GM18526 (cell line): ENCODE results near the gene DCAF17.

Experiments used
- POLR2A ChIP-seq: IDR thresholded peaks from 3 replicates; pipeline ENCODE4 v1.6.1; 2011; ENCODE audit not compliant: insufficient read length; ENCODE audit errors: extremely low read depth

The DCAF17 gene

DNA sequence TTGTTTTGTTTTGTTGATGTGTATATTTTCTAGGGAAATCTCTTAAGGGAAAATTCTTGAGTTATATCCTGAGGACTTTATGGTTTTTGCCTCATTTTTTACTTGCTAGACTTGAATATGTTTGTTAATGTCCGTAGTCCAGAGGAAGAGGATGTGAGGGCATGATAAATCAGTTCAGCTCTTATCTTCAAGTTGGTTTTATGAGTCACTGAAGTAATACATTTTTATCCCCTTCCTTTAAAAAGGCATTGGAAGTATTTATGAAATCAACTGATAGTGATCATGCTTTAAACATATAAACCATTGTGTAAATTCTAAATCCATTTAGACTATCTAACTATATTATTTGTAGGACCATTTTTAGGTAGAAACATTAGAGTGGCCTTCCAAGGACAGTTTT is 44.3 kb downstream of the DCAF17 start:
- TF ChIP-seq POLR2A: no peak

DNA sequence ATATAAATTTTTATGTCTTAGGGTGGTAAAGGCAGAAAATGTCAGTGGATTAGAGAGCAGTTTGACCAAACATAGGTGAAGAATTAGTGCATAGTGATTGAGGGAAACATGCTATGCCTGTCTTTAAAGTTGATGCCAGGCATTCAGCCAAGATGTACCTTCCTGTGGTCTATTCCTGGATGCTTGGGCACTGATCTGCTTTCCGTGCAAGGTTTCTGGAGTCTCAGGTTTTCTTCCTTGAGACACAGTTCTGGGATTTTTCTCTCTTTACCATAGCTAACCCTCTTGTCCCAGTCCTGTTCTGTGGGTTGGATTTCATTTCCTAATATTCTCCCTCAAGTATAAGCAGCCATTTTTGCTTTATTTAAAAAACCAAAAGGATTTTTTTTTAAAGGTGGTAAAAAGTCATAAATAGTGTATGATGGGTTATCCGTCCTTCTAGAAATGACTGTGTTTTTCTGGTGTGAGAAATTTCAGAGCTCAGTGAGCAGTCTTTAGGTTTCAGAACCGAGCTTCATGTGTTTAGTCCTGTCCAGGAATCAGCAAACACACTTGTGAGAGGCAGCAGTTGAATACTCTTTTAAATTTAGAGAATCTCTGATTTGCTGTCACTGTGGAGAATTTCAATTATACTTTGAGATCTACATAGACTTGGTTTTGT is 45.3 kb downstream of the DCAF17 start:
- TF ChIP-seq POLR2A: no peak

DNA sequence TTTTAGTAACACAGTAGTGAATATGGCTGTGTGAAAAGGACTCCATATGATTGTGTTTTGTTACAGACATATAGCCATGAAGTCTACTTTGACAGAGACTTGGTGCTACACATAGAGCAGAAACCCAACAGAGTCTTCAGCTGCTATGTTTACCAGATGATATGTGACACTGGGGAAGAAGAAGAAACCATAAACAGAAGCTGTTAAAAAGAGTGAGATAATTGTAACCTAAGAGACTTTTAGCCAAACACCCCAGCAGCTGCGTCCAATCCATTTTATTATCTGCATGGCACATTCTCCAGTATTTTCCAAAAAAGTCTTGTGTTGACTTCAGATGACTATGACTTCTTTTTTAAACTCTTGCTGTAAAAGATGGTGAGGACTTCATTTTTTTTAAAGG is 46.9 kb downstream of the DCAF17 start:
- no peak for TF ChIP-seq POLR2A

DNA sequence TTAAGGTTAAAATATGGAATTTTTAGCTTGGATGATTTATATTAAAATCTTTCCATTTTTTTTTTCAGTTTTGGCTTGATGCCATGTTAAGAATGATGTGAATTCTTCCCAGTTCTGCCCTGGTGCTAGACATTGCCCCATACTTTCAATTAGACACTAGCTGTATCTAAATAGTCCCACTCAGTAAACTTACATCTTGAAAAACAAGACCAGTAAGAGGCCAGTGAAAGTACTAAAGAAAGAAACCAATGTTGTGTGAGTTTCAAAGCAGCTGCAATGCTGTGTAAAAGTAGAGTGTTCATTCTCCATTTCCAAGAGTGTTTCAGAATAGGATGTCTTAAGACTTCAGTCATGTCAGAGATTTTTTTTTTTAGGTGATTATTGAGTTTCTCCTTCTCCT is 48.3 kb downstream of the DCAF17 start:
- no peak for TF ChIP-seq POLR2A

DNA sequence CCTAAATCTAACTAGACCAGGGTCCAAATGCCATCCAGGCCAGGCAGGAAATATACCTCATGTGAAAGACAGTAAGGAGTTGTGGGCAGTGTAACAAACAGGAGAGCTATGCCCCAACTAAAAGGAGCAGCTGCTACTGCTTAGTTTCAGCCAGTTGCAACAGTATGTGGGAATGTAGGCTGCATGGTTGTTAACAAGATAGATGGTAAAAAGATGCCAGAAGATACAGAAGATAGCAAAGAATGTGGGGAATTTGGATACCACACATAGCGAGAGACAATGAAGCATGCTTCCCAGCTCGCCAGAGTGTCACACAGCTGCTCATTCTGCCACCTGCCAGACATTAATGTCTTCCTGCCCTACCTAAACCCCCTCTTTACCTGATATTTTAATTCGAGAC is 48.9 kb downstream of the DCAF17 start:
- TF ChIP-seq POLR2A: no peak

DNA sequence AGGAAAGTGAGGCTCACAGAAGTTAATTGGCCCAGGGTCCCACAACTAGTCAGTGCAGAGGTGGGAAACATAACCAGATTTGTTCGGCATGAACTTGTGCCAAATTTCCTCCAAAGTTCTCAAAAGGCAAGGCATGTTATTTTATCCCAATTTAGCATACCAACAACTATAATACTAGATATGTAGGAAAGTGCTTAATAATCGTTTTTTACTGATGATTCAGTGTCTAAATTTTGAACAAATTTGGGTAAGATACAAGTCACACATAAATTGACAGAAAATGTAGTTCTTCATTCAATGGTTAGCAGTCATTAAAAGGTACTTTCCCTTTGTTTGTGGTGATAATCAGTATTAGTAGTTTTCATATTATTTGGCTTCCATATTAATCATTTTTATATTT is 49.8 kb downstream of the DCAF17 start:
- no peak for TF ChIP-seq POLR2A

DNA sequence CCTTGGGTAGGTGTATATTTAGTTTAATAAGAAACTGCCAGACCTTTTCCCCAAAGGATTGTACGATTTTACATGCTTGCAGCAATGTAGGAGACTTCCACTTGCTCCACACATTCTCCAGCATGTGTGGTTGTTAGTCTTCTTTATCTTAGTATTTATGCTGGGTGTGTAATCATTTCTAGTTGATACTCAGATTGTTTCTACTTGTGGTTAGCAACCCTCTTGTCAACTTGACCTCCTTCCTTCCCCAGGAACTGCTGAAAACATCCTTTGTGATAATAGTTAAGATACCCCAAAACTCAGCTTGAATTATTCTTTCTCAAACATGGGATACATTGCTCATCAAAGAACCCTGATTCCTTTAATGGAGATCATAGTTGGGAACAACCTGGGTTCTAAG is 51.1 kb downstream of the DCAF17 start:
- no peak for TF ChIP-seq POLR2A

DNA sequence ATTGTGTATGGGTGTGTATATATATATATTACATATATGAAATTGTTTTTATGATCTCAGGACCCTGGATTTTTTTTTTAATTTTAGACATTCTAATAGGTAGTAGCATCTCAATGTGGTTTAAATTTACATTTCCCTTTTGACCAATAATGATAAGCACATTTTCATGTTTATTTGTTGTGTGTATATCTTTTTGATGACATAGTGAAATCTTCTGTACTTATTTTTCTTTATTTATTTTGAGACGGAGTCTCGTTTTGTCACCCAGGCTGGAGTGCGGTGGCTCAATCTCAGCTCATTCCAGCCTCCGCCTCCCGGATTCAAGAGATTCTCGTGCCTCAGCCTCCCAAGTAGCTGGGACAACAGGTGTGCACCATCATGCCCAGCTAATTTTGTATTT is 53.2 kb downstream of the DCAF17 start:
- no peak for TF ChIP-seq POLR2A

DNA sequence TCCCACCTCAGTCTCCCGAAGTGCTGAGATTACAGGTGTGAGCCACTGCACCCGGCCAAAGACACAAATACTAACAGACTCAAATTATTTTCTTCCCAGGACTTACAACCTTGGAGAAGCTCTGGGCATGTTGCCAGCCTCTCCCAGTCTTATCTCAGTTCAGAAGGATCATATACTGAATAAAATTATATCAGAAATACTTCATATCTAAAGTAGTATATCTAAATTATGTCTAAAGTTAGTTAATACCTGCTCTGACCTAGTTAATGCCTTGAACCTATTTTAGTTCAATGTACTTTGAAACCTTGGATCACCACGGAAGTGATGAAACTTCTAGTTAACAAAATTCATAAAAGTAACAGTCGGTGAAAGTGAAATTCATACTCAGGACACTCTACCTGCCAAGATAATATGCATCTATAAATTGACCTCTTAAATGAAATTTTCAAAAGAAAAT is 53.8 kb downstream of the DCAF17 start:
- TF ChIP-seq POLR2A: no peak

DNA sequence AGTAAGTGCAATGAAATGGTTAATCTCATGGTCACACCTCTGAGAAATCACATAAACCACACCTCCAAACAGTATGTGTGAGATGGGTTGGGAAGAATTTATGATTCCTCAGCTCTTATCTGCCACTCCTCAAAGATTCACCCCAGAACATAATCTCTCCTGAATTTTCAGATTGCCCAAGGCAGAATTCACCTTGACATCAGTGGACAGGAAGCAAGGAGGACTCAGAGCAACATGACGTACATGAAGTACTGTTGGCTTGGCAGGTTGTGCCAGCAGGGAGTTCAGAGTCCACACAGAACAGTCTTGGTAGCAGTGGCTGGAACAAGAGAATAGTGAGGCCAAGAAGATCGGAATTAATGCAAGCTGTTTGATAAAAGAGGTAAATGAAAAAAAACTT is 56.6 kb downstream of the DCAF17 start:
- no peak for TF ChIP-seq POLR2A

DNA sequence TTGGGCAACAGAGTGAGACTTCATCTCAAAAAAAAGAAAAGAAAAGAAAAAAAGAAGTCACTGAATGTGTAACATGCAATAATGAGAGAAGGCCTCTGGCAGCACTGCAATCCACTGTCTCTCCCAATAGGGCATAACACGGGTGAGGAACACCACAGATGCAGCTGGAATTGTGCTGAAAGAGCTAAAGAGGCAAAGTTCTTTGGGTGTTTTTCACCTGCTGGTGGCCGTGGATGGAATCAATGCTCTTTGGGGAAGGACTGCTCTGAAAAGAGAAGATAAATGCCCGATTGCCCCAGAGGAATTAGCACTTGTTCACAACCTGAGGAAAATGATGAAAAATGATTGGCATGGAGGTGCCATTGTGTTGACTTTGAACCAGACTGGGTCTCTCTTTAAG is 57.3 kb downstream of the DCAF17 start:
- no peak for TF ChIP-seq POLR2A

DNA sequence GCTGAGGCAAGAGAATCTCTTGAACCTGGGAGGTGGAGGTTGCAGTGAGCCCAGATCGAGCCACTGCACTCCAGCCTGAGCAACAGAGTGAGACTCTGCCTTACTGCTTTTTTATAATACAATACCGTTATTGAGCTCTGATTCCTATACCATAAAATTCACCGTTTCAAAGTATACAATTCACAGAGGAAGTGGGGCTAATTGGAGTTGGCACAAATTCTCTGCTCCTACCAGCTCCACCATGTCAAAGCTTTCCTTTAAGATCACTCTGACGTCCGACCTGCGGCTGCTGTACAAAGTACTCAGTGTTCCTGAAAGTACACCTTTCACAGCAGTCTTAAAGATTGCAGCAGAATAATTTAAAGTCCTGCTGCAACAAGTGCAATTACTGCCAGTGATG is 58.6 kb downstream of the DCAF17 start:
- TF ChIP-seq POLR2A: no peak

DNA sequence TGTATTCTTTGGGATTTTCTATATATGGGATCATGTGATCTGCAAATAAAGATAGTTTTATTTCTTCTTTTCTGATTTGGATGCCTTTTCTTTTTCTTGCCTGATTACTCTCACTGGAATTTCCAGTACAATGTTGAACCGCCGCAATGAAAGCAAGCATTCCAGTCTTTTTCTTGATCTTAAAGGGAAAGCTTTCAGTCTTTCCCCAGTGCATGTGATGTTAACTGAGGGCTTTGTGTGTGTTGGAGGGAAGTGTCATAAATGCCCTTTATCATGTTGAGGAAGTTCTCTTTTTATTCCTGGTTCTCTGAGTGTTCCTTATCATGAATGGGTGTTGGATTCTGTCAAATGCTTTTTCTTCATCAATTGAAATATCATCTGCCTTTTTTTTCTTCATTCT is 71.3 kb downstream of the DCAF17 start:
- TF ChIP-seq POLR2A: no peak

DNA sequence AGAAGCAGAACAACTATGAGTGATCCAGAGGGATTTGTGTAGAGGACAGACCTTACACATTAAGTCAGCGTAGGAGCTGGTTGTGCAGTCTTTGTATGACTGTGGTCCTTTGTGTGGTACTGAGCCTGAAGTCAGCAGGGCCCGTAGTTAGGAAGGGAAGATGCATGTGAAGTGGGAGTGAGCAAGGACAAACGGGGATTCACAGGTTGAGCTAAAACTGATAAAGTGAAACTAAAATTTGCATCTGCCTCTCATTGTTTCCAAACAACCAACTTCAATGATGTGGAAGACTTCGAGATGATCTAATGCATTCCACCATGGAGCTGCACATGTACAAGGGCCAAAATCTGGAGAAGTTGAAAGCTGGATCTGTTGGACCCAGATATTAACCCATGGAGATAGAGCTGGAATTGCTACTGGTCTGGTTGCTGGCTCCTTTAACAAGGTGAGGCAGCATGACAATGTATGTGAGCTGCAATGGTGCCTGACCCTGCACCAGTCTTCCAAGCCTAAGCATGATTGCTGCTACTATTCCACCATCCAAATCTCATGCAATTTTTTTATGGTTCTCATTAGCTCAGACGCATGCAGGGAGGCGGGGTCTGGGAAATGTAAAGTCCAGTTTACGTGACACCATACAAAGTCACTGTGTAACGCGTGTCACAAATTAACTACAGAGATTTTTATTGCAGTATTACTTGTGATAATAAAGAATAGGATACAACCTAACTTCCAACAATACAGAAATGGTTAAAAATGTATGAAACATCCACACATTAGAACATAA is 76.1 kb downstream of the DCAF17 start:
- no peak for TF ChIP-seq POLR2A

DNA sequence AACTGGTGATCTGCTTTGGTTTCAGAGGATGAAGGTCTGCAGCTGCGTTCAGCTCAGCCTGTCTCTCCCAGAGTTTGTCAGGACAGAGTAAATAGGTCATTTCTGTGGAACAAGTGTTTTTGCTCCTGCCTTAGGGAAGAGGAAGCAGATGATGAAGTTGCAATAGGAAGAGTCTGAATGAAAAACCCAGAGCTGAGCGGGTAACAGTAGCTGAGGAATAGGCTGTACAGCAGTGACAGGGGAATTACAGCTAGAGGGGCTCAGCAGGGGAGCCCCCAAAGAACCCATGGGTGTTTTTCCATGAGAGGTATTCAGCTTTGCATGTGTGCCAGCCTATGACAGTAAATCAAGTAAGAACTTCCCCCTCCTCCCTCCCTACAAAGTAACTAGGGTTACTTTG is 78.0 kb downstream of the DCAF17 start:
- no peak for TF ChIP-seq POLR2A

DNA sequence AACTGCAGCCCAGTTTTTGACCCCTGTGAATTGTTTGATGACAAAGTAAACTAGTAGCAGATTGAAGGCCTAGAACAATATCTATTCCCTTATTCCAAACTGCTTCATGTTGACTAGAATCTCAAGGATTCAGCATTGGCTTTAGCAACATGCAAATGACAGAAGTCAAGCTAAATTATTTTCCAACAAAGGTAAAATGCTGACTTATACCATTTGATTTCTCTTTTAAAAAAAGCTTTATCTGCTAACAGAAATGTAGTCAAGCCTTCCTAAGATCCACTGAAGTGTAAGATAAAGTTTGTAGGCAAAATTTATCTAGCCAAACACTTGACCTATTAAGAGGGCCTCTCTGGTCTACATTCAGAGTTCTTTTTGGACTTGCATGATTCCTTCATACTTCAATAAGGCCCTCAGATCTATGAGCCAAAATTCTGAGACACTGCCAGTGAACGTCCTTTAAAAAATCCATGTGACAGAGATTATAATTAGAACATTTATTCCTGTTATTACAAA is 78.7 kb downstream of the DCAF17 start:
- TF ChIP-seq POLR2A: no peak

DNA sequence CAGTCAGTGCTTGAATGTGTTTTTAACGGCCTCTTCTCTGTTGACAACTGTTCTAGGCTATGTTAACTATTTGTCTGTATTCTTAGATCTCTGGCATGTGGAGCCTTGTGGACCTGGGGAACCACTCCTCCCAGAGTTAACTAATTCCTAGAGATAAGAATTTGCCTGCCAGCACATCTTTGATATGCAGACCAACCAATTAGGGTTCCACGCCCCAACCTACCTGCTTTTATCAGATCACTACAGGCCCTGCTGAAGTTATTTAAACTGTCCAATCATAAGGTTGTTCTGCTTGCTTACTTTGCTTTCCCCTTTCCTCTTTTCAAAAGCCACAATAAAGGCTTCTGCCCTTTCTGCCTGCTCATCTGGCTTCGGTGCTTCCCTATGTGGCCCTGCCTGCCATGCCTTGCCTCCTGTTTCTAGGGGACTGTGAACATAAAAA is 79.7 kb downstream of the DCAF17 start:
- TF ChIP-seq POLR2A: no peak

DNA sequence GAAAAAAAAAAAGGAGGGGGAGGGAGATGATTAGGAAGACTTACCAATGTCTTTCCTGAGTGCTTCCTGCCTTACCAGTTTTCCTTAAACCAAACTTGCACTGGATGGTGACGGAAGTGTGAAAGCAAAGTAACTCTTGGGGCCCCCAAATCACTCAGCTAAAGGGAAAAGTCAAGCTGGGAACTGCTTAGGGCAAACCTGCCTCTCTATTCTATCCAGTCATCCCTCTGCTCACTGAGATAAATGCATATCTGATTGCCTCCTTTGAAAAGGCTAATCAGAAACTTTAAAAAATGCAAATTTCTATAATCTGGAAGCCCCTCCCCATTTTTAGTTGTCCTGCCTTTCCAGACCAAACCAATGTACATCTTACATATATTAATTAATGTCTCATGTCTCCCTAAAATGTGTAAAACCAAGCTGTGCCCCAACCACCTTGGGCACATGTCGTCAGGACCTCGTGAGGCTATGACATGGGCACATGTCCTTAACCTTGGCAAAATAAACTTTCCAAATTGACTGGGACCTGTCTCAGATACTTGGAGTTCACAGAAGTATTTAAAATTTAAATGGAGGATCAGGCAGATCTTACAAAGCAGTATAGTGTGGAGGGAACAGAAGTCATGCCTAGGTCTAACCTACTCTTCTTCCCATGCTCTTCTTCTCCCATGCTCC is 81.0 kb downstream of the DCAF17 start:
- TF ChIP-seq POLR2A: no peak
